Endothelial cell of umbilical vein (primary cell): ENCODE measurements around the gene ZFPM1. TPM values are rescaled to one million over a fixed set of nuclear protein-coding genes. Genes with fewer than 3 reads are reported as not detected.

Source experiments
- BruUV-seq: library from RNA; stranded (reverse); fragments of 400-500 nt; replicated peaks from 2 replicates; lab custom pipeline; 2021; lab: Mats Ljungman, UMichigan
- CTCF ChIA-PET: fragments of 300-600, 350-600 bp; sonication (Branson Sonifier 250); formaldehyde crosslinking; loops from one replicate; lab custom pipeline; 2021; ENCODE audit warnings: antibody characterized with exemption, inconsistent platforms; lab: Charles Lee
- POLR2A ChIA-PET: fragments of 300-600, 350-600 bp; sonication (Branson Sonifier 250); formaldehyde crosslinking; loops from one replicate; lab custom pipeline; 2021; ENCODE audit warnings: antibody characterized with exemption, inconsistent platforms; lab: Charles Lee
- DNase-seq: peaks from one replicate; pipeline ENCODE4 v3.0.0-alpha.2; 2011; ENCODE audit warnings: low read depth, low spot score
- FAIRE-seq: peaks from 2 replicates; lab custom pipeline; 2011; peaks lifted over from hg19 to GRCh38; lab: Jason Lieb, UNC
- H2AFZ ChIP-seq: 2 replicates; pipeline ENCODE4 v1.6.0; 2012; ENCODE audit warnings: low read depth, low read length, control low read depth, inconsistent platforms
- H3K27ac ChIP-seq: 2 replicates; pipeline ENCODE4 v1.5.1; 2011; ENCODE audit warnings: low read depth, mild to moderate bottlenecking, control low read depth, low read length, moderate library complexity; ENCODE audit not compliant: insufficient read depth
- H3K27me3 ChIP-seq, 2 experiments: 2 replicates each; pipeline versions ENCODE4 v1.6.0 to v1.6.1; 2011; ENCODE audit warnings: low read length in 2 of 2, mixed read lengths in 1 of 2; ENCODE audit not compliant: control insufficient read depth in 2 of 2, insufficient read depth in 2 of 2
- H3K36me3 ChIP-seq, 2 experiments: 2 replicates in 1 of 2; 3 replicates in 1 of 2; pipeline ENCODE4 v1.5.1; 2011; ENCODE audit warnings: low read length in 2 of 2, mild to moderate bottlenecking in 1 of 2, moderate library complexity in 1 of 2; ENCODE audit not compliant: control insufficient read depth in 2 of 2, insufficient read depth in 2 of 2; ENCODE audit errors: extremely low read depth in 1 of 2
- H3K4me1 ChIP-seq: 3 replicates; pipeline ENCODE4 v1.5.1; 2011; ENCODE audit warnings: mild to moderate bottlenecking, low read length; ENCODE audit not compliant: control insufficient read depth, insufficient read depth; ENCODE audit errors: extremely low read depth
- H3K4me2 ChIP-seq: 2 replicates; pipeline ENCODE4 v1.6.1; 2011; ENCODE audit warnings: low read length, control low read depth, mixed read lengths; ENCODE audit not compliant: insufficient read depth
- H3K4me3 ChIP-seq, 3 experiments: fragments of 200-600 bp in 1 of 3; sonication (generic), shearing (Covaris generic) in 1 of 3; replicated peaks in 1 of 3; 2 replicates each; pipeline ENCODE4 v1.5.1; 2011 to 2016; ENCODE audit warnings: control low read depth in 3 of 3, low read length in 3 of 3, mild to moderate bottlenecking in 2 of 3, inconsistent platforms in 1 of 3, low read depth in 1 of 3, moderate library complexity in 1 of 3; ENCODE audit not compliant: insufficient read depth in 1 of 3
- H3K79me2 ChIP-seq: 2 replicates; pipeline ENCODE4 v1.6.0; 2012; ENCODE audit warnings: low read length, inconsistent platforms; ENCODE audit not compliant: control insufficient read depth, insufficient read depth
- H3K9ac ChIP-seq: replicated peaks from 2 replicates; pipeline ENCODE3; 2011; ENCODE audit warnings: low read length, control low read depth; ENCODE audit not compliant: insufficient read depth; ENCODE audit errors: extremely low read depth
- H3K9me1 ChIP-seq: replicated peaks from 3 replicates; pipeline ENCODE4 v1.6.0; 2011; ENCODE audit warnings: mild to moderate bottlenecking, low read length; ENCODE audit not compliant: control insufficient read depth, insufficient read depth; ENCODE audit errors: extremely low read depth
- H3K9me3 ChIP-seq: replicated peaks from 2 replicates; pipeline ENCODE4 v1.5.1; 2012; ENCODE audit warnings: low read length, inconsistent platforms; ENCODE audit not compliant: control insufficient read depth, insufficient read depth
- H4K20me1 ChIP-seq: replicated peaks from 2 replicates; pipeline ENCODE3; 2011; ENCODE audit warnings: mild to moderate bottlenecking, low read length; ENCODE audit not compliant: control insufficient read depth, insufficient read depth; ENCODE audit errors: extremely low read depth
- EZH2 ChIP-seq: IDR thresholded peaks from 2 replicates; pipeline ENCODE4 v1.6.1; 2012; ENCODE audit warnings: borderline replicate concordance, low read depth, mild to moderate bottlenecking, moderate library complexity, low read length, inconsistent platforms; ENCODE audit not compliant: severe bottlenecking
- FOS ChIP-seq: IDR thresholded peaks from 2 replicates; pipeline ENCODE4 v1.6.1; 2011; ENCODE audit warnings: mild to moderate bottlenecking, low read length, moderate library complexity, borderline replicate concordance; ENCODE audit not compliant: insufficient read depth
- GATA2 ChIP-seq: IDR thresholded peaks from 2 replicates; pipeline ENCODE4 v1.7.0; 2011; ENCODE audit warnings: low read depth, mild to moderate bottlenecking, moderate library complexity, mixed read lengths, low read length; ENCODE audit not compliant: insufficient read length, insufficient read depth
- JUN ChIP-seq: IDR thresholded peaks from 2 replicates; pipeline ENCODE4 v1.6.1; 2011; ENCODE audit warnings: borderline replicate concordance, low read depth; ENCODE audit not compliant: insufficient read length, insufficient read depth
- MYC ChIP-seq: IDR thresholded peaks from one replicate; pipeline ENCODE4 v1.6.1; 2011; ENCODE audit warnings: mild to moderate bottlenecking, low read depth, low read length
- POLR2A ChIP-seq: IDR thresholded peaks from 2 replicates; pipeline ENCODE4 v1.6.1; 2012; ENCODE audit warnings: low read depth, mild to moderate bottlenecking, control low read depth, low read length
- POLR2AphosphoS5 ChIP-seq: IDR thresholded peaks from 2 replicates; pipeline ENCODE4 v1.6.1; 2012; ENCODE audit warnings: low read depth, mild to moderate bottlenecking, control low read depth, low read length, moderate library complexity; ENCODE audit not compliant: insufficient read depth
- dilution Hi-C: fragments of 300-500 bp; cut with MboI; formaldehyde crosslinking; loops from one replicate; pipeline ENCODE4 v1.15.0; 2019; ENCODE audit warnings: low sequenced_read_pairs; ENCODE audit not compliant: extremely low pct_ligation_motif_present
- intact Hi-C: fragments of 100-400 bp; cut with micrococcal nuclease; formaldehyde crosslinking; loops from one replicate; pipeline ENCODE4 v1.10.0; 2022
- polyA plus RNA-seq, 4 experiments: library from polyadenylated mRNA; depleted of rRNA in 3 of 4; stranded (reverse) in 3 of 4; unstranded in 1 of 4; fragments of >200 nt; gene quantifications; 2 replicates each; pipeline versions ENCODE4 v1.2.1 to v1.2.3, GENCODE V29; 2011 to 2012; ENCODE audit warnings: missing spikeins in 1 of 4
- total RNA-seq: library from RNA; stranded (reverse); gene quantifications from 2 replicates; pipeline ENCODE4 v1.2.3, GENCODE V29; 2021
- TF ChIP-seq, protein P1 (sequence below), 2 donors: IDR thresholded peaks; 1 replicate in 1 of 2; 2 replicates in 1 of 2; pipeline ENCODE4 v1.5.1; 2011; ENCODE audit warnings: low read length in 2 of 2, mild to moderate bottlenecking in 2 of 2, moderate library complexity in 2 of 2, control low read depth in 1 of 2, inconsistent platforms in 1 of 2, low read depth in 1 of 2; ENCODE audit not compliant: insufficient read depth in 1 of 2; ENCODE audit errors: extremely low read depth in 1 of 2
- TF ChIP-seq, protein P2 (sequence below): IDR thresholded peaks from 2 replicates; pipeline ENCODE4 v1.6.1; 2011; ENCODE audit not compliant: insufficient read depth, insufficient read length

Gene ZFPM1
- total and polyA plus RNA-seq, 2 donors (not counting 3 experiments of a cell fraction or from before 2014, with no cell fraction given) = 0.37 to 7.5 TPM

GRCh38 chr16:88498576-88499208, 45.6 kb downstream of the ZFPM1 start:
- H3K9ac ChIP-seq = no peak overlapping the region
- H3K27me3 ChIP-seq = no peaks in the 10 kb centered on the region
- ChIA-PET CTCF (interaction anchor here (1.2 kb wide), 1 partner anchor 61 kb away, joined by 3 read pairs; no protein-coding TSS in a partner anchor), POLR2A (no interaction called here)
- intact Hi-C loops (no loop called here), dilution Hi-C loops (no loop called here)
- no peak overlapping the region for H3K4me3 ChIP-seq
- H4K20me1 ChIP-seq = no peaks in the 10 kb centered on the region
- FAIRE-seq = no peak
- no peaks in the 10 kb centered on the region for H3K9me3 ChIP-seq
- H3K36me3 ChIP-seq = no peaks in the 10 kb centered on the region
- DNase-seq = no peak
- no TSS peak for BruUV-seq
- no peaks in the 10 kb centered on the region for H3K9me1 ChIP-seq
- no peak overlapping the region for H2AFZ ChIP-seq
- no peak overlapping the region for H3K4me2 ChIP-seq
- H3K27ac ChIP-seq = no peak overlapping the region
- TF ChIP-seq FOS (no peak), POLR2A (no peak), JUN (no peak), MYC (no peak), EZH2 (no peak), GATA2 (no peak), POLR2AphosphoS5 (no peak)
- TF ChIP-seq, protein P1, sequence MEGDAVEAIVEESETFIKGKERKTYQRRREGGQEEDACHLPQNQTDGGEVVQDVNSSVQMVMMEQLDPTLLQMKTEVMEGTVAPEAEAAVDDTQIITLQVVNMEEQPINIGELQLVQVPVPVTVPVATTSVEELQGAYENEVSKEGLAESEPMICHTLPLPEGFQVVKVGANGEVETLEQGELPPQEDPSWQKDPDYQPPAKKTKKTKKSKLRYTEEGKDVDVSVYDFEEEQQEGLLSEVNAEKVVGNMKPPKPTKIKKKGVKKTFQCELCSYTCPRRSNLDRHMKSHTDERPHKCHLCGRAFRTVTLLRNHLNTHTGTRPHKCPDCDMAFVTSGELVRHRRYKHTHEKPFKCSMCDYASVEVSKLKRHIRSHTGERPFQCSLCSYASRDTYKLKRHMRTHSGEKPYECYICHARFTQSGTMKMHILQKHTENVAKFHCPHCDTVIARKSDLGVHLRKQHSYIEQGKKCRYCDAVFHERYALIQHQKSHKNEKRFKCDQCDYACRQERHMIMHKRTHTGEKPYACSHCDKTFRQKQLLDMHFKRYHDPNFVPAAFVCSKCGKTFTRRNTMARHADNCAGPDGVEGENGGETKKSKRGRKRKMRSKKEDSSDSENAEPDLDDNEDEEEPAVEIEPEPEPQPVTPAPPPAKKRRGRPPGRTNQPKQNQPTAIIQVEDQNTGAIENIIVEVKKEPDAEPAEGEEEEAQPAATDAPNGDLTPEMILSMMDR (IDR thresholded peaks at IDR 0.05; ENCODE audit: extremely low read depth in 1 of 2, insufficient read depth in 1 of 2, low read depth in 1 of 2, low read length in 2 of 2) = no peak
- TF ChIP-seq, protein P2, sequence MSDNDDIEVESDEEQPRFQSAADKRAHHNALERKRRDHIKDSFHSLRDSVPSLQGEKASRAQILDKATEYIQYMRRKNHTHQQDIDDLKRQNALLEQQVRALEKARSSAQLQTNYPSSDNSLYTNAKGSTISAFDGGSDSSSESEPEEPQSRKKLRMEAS = no peak
- H3K79me2 ChIP-seq = no peaks in the 10 kb centered on the region
- H3K4me1 ChIP-seq = peaks cover 14% of the 10 kb centered on the region
